Endothelial cell (in vitro differentiated cells): ENCODE measurements around the gene CARD9. TPM values are rescaled to one million over a fixed set of nuclear protein-coding genes. Genes with fewer than 3 reads are reported as not detected.

Experiments used
- DNase-seq: peaks from one replicate; pipeline ENCODE4 v3.0.0; 2021; ENCODE audit warnings: low spot score
- H3K27ac Mint-ChIP-seq: one replicate; pipeline ENCODE4 v1.8.0; 2021; ENCODE audit warnings: mixed read lengths, inconsistent platforms; ENCODE audit not compliant: unreplicated experiment
- H3K27me3 Mint-ChIP-seq: one replicate; pipeline ENCODE4 v1.8.0; 2021; ENCODE audit warnings: mild to moderate bottlenecking, moderate library complexity, mixed read lengths, inconsistent platforms; ENCODE audit not compliant: unreplicated experiment
- H3K36me3 Mint-ChIP-seq: one replicate; pipeline ENCODE4 v1.8.0; 2021; ENCODE audit warnings: mild to moderate bottlenecking, low read depth, mixed read lengths, inconsistent platforms; ENCODE audit not compliant: unreplicated experiment
- H3K4me1 Mint-ChIP-seq: one replicate; pipeline ENCODE4 v1.8.0; 2021; ENCODE audit warnings: mild to moderate bottlenecking, mixed read lengths, inconsistent platforms; ENCODE audit not compliant: unreplicated experiment
- H3K4me3 Mint-ChIP-seq: one replicate; pipeline ENCODE4 v1.8.0; 2021; ENCODE audit warnings: mild to moderate bottlenecking, mixed read lengths, inconsistent platforms; ENCODE audit not compliant: unreplicated experiment
- H3K9me3 Mint-ChIP-seq: one replicate; pipeline ENCODE4 v1.8.0; 2021; ENCODE audit warnings: mixed read lengths, inconsistent platforms; ENCODE audit not compliant: unreplicated experiment
- total RNA-seq: library from RNA; stranded (reverse); fragmentation: NEBNext Ultra II Directional; extraction: Animal tissue kit (Norgen Biotek cat#: 25700); gene quantifications from one replicate; pipeline ENCODE4 v1.2.1, GENCODE V29; 2021; ENCODE audit not compliant: unreplicated experiment
- TF ChIP-seq, protein P1 (sequence below): fragments of 200-600 bp; sonication (generic); IDR thresholded peaks from one replicate; pipeline ENCODE4 v1.5.0; 2021; ENCODE audit warnings: antibody characterized with exemption; ENCODE audit not compliant: unreplicated experiment

CARD9 gene
- total RNA-seq, 1 donor from 2014 or later: 0.41 TPM

DNA sequence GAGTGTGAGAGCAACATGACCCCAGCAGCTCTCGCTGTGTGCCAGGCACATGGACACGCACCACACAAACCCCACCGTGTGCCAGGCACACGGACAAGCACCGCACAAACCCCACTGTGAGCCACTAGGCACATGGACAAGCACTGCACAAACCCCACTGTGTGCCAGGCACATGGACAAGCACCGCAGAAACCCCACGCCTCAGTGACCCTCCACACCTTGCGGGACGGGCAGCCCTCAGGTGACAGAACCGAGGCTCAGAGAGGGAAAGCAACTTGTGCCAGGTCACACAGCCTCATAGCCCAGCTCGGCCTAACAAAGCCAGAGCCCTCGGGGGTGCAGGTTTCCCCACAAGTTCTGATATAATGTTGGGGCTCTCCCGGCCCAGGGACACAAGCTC lies 48.1 kb downstream of the CARD9 start:
- H3K27ac Mint-ChIP-seq: no peak overlapping the region

DNA sequence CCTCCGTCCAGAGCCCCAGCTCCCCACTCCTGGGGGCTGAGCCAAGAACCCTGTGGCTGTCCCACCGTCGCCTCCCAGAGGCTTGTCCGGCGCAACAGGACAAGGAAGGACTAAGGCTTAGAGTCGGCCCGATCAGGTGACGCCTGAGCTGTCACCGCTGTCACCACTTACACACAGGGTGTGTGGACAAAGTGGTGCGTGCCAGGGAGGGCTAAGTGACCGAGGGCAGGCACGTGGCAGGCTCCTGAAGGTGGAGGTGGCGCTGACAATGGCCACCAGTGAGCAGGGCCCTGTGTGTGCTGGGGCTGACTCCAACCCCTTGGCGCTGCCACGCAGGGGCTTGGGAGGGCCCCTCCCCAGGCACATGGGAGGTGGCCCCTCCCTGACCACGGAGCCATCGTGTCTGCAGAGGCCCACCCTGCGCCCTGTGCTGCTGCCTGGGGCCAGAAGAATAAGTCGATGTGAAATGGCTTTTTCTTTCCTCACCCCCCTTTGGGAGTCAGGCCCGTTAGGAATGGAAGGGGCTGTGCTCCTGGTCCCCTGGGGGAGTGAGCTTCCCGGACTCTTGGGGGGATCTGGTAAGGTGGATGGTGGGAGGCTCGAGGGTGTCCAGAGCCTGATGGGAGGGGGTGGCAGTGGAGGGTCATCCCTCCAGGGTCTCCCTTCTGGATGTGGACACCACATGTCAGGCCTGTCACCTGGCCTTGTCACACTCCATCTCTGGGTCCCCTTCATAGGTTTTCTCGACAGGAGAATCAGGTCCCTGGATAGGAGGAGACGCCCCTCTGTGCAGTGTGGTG lies 48.8 kb downstream of the CARD9 start:
- TF ChIP-seq, protein P1, sequence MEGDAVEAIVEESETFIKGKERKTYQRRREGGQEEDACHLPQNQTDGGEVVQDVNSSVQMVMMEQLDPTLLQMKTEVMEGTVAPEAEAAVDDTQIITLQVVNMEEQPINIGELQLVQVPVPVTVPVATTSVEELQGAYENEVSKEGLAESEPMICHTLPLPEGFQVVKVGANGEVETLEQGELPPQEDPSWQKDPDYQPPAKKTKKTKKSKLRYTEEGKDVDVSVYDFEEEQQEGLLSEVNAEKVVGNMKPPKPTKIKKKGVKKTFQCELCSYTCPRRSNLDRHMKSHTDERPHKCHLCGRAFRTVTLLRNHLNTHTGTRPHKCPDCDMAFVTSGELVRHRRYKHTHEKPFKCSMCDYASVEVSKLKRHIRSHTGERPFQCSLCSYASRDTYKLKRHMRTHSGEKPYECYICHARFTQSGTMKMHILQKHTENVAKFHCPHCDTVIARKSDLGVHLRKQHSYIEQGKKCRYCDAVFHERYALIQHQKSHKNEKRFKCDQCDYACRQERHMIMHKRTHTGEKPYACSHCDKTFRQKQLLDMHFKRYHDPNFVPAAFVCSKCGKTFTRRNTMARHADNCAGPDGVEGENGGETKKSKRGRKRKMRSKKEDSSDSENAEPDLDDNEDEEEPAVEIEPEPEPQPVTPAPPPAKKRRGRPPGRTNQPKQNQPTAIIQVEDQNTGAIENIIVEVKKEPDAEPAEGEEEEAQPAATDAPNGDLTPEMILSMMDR: no peak
- peaks cover 9% of the 10 kb centered on the region for H3K27me3 Mint-ChIP-seq
- H3K4me3 Mint-ChIP-seq: no peak overlapping the region
- H3K9me3 Mint-ChIP-seq: no peaks in the 10 kb centered on the region
- no peaks in the 10 kb centered on the region for H3K36me3 Mint-ChIP-seq
- H3K4me1 Mint-ChIP-seq: peaks cover 4% of the 10 kb centered on the region
- no peak overlapping the region for H3K27ac Mint-ChIP-seq
- DNase-seq: no peak

More for the DNA sequence above, 48.1 kb downstream of the CARD9 start:
- TF ChIP-seq, protein P1: no peak
- no peak overlapping the region for H3K4me3 Mint-ChIP-seq
- peaks cover 9% of the 10 kb centered on the region for H3K27me3 Mint-ChIP-seq
- H3K36me3 Mint-ChIP-seq: no peaks in the 10 kb centered on the region
- no peak for DNase-seq
- peaks cover 4% of the 10 kb centered on the region for H3K4me1 Mint-ChIP-seq
- no peaks in the 10 kb centered on the region for H3K9me3 Mint-ChIP-seq

DNA sequence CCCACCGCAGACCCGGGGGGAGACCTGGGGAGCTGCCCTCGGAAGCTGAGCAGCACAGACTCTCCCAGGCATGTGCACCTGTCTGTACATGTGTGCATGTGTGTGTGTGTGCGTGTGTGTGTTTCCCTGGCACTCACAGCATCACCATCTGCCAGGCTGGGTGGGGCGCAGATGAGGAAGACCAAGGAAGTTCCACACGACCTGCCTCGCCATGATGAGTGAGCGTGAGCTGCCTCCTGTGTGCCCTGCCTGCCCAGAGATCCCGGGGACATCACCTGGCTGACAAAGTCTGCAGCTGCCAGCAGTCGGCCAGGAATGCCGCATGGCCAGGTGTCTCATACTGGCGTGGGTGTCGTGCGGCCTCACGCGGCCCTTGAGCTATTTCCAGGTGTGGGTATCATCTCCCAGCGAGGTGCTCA lies 50.1 kb downstream of the CARD9 start:
- H3K4me3 Mint-ChIP-seq: no peak overlapping the region
- TF ChIP-seq, protein P1: no peak
- DNase-seq: no peak
- H3K27me3 Mint-ChIP-seq: peaks cover 5% of the 10 kb centered on the region
- H3K9me3 Mint-ChIP-seq: no peaks in the 10 kb centered on the region
- H3K36me3 Mint-ChIP-seq: no peaks in the 10 kb centered on the region
- no peak overlapping the region for H3K27ac Mint-ChIP-seq
- no peaks in the 10 kb centered on the region for H3K4me1 Mint-ChIP-seq

DNA sequence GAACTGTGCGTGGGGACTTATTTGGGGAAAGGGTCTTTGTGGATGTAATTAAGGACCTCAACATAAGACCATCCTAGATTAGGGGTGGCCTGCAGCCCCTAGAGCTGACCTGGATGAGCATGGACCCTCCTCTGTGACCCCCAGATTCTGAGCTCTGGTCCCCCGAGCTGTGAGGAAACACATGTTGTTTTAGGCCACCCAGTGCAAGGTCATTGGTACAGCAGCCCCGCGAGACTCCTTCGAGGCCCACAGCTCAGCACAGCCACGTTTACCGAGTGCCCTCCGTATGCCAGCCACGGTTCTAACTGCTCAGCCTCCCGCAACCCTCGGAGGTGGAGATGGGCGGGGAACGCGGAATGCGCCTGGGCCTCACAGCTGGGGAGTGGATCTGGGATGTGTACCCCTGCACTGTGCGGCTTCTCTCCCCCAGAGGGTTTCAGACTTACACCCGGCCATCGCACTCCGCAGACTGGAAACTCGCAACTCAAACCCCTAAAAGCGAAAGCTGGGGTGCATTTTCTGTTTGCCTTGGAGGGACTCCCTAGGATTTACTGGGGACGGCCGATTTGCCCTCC lies 50.6 kb downstream of the CARD9 start:
- Mint-ChIP-seq H3K9me3 (no peaks in the 10 kb centered on the region), H3K4me3 (no peak overlapping the region)

More for the DNA sequence above, 50.6 kb downstream of the CARD9 start:
- TF ChIP-seq, protein P1: no peak
- no peak for DNase-seq
- H3K36me3 Mint-ChIP-seq: no peaks in the 10 kb centered on the region
- H3K4me1 Mint-ChIP-seq: no peaks in the 10 kb centered on the region
- no peak overlapping the region for H3K27ac Mint-ChIP-seq
- H3K27me3 Mint-ChIP-seq: peaks cover 7% of the 10 kb centered on the region
